Measurements from ENCODE around the gene SEMA6A. TPM values are rescaled to one million over a fixed set of nuclear protein-coding genes. Genes with fewer than 3 reads are reported as not detected.

The SEMA6A gene
- total and polyA plus RNA-seq, 4 donors = 3.7 to 11.4 (median 5.6) TPM

GRCh38 chr5:116576053-116576713 is 1.6 kb upstream of the SEMA6A start:
- TF ChIP-seq RAD21 (IDR thresholded peaks at IDR 0.05) (peak; percentile 78 to 85), CTCF (IDR thresholded peaks at IDR 0.05; ENCODE audit: low read depth, low read length, missing input control) (peak; percentile 75), FOXA1 (IDR thresholded peaks at IDR 0.05) (no peak), JUND (IDR thresholded peaks at IDR 0.05) (no peak), REST (IDR thresholded peaks at IDR 0.05) (no peak), ATF3 (IDR thresholded peaks at IDR 0.05) (no peak)
- Histone ChIP-seq H3K27ac (ENCODE audit: low read depth in 1 of 2, low read length in 2 of 2) (peak overlapping the region; percentile 8 to 10), H3K9me3 (ENCODE audit: control insufficient read depth in 4 of 4, low read length in 3 of 4) (no peaks in the 10 kb centered on the region), H3K36me3 (ENCODE audit: control insufficient read depth in 4 of 4, insufficient read depth in 3 of 4, low read depth in 1 of 4, low read length in 3 of 4) (no peaks in the 10 kb centered on the region), H3K9ac (ENCODE audit: low read depth in 1 of 2, low read length in 2 of 2) (peak overlapping the region; percentile 53 to 55), H3K4me3 (ENCODE audit: low read depth in 1 of 3, low read length in 3 of 3) (peak overlapping the region; percentile 41 to 76 (median 62)), H3K4me1 (ENCODE audit: control insufficient read depth in 4 of 4, insufficient read depth in 4 of 4, low read length in 3 of 4) (peaks cover 12 to 44% (median 37%) of the 10 kb centered on the region in 4 donors), H3K27me3 (ENCODE audit: control insufficient read depth in 4 of 4, insufficient read depth in 4 of 4, low read length in 3 of 4) (peaks cover 0 to 5% (median 3%) of the 10 kb centered on the region in 4 donors)
- 6% methylated on average over 44 of the region's 44 CpGs for WGBS
- peak; percentile 76 for DNase-seq (ENCODE audit: low spot score)

GRCh38 chr5:116575326-116576052 is 866 bp upstream of the SEMA6A start:
- TF ChIP-seq CTCF (IDR thresholded peaks at IDR 0.05; ENCODE audit: low read depth, low read length, missing input control) = no peak
- no peak for TF ChIP-seq NR2F2 (IDR thresholded peaks at IDR 0.05)
- TF ChIP-seq JUND (IDR thresholded peaks at IDR 0.05) = no peak
- no peak for TF ChIP-seq GABPA (IDR thresholded peaks at IDR 0.05 in 1 of 2, conservative IDR thresholded peaks at IDR 0.05 in 1 of 2)
- TF ChIP-seq MAX (IDR thresholded peaks at IDR 0.05) = no peak
- TF ChIP-seq ZBTB33 (IDR thresholded peaks at IDR 0.05) = no peak
- no peak for TF ChIP-seq RXRA (IDR thresholded peaks at IDR 0.05)
- TF ChIP-seq ATF3 (IDR thresholded peaks at IDR 0.05) = no peak
- TF ChIP-seq HNF4A (conservative IDR thresholded peaks at IDR 0.05) = no peak
- TF ChIP-seq FOXA2 (IDR thresholded peaks at IDR 0.05) = no peak
- TF ChIP-seq EGR1 (IDR thresholded peaks at IDR 0.05; ENCODE audit: low read depth in 2 of 2) = no peak
- no peak for TF ChIP-seq HNF4G (IDR thresholded peaks at IDR 0.05)
- peaks cover 12 to 44% (median 37%) of the 10 kb centered on the region in 4 donors for H3K4me1 ChIP-seq (ENCODE audit: control insufficient read depth in 4 of 4, insufficient read depth in 4 of 4, low read length in 3 of 4)
- peak overlapping the region; percentile 8 to 10 for H3K27ac ChIP-seq (ENCODE audit: low read depth in 1 of 2, low read length in 2 of 2)
- H3K36me3 ChIP-seq (ENCODE audit: control insufficient read depth in 4 of 4, insufficient read depth in 3 of 4, low read depth in 1 of 4, low read length in 3 of 4) = no peaks in the 10 kb centered on the region
- peak overlapping the region; percentile 41 to 76 (median 49) for H3K4me3 ChIP-seq (ENCODE audit: low read depth in 1 of 3, low read length in 3 of 3)
- H3K27me3 ChIP-seq (ENCODE audit: control insufficient read depth in 4 of 4, insufficient read depth in 4 of 4, low read length in 3 of 4) = peaks cover 0 to 5% (median 3%) of the 10 kb centered on the region in 4 donors
- H3K9me3 ChIP-seq (ENCODE audit: control insufficient read depth in 4 of 4, low read length in 3 of 4) = no peaks in the 10 kb centered on the region
- 2% methylated on average over 33 of the region's 33 CpGs for WGBS
- DNase-seq (ENCODE audit: low spot score) = no peak
- peak overlapping the region; percentile 53 to 55 for H3K9ac ChIP-seq (ENCODE audit: low read depth in 1 of 2, low read length in 2 of 2)

Measured in liver (tissue), 9 donors.